Testis (tissue), 2 donors: ENCODE results near the gene PSD4.

Source experiments
- POLR2A ChIP-seq: fragments of 450-650 bp; IDR thresholded peaks from one replicate; pipeline ENCODE4 v1.6.1; 2017; ENCODE audit warnings: antibody characterized with exemption, mild to moderate bottlenecking, moderate library complexity
- TF ChIP-seq, protein P1 (sequence below), 3 experiments: fragments of 450-650 bp in 2 of 3; fragments of 200-600 bp in 1 of 3; sonication (generic) in 1 of 3; IDR thresholded peaks; one replicate each; pipeline ENCODE4 v1.5.1; 2016 to 2019; ENCODE audit warnings: antibody characterized with exemption in 3 of 3, mild to moderate bottlenecking in 2 of 3, moderate library complexity in 1 of 3

DNA sequence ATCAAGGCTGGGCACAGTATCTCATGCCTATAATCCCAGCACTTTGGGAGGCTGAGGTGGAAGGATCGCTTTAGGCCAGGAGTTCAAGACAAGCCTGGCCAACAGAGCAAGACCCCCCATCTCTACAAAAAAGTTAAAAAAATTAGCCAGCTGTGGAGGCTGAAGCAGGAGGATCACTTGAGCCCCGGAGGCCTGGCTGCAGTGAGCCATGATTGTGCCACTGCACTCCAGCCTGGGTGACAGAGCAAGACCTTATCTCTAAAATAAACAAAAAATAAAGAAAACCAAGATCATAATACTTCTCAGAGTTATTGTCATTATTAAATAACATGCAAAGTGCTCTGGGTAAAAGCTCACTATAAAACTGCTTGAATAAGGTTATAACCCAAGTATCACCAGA, 31.5 kb upstream of the PSD4 start:
- no peak for TF ChIP-seq POLR2A
- TF ChIP-seq, protein P1, sequence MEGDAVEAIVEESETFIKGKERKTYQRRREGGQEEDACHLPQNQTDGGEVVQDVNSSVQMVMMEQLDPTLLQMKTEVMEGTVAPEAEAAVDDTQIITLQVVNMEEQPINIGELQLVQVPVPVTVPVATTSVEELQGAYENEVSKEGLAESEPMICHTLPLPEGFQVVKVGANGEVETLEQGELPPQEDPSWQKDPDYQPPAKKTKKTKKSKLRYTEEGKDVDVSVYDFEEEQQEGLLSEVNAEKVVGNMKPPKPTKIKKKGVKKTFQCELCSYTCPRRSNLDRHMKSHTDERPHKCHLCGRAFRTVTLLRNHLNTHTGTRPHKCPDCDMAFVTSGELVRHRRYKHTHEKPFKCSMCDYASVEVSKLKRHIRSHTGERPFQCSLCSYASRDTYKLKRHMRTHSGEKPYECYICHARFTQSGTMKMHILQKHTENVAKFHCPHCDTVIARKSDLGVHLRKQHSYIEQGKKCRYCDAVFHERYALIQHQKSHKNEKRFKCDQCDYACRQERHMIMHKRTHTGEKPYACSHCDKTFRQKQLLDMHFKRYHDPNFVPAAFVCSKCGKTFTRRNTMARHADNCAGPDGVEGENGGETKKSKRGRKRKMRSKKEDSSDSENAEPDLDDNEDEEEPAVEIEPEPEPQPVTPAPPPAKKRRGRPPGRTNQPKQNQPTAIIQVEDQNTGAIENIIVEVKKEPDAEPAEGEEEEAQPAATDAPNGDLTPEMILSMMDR (IDR thresholded peaks at IDR 0.05) = no peak
